GM12875 (cell line): ENCODE data around the gene ZNF598.

ENCODE experiments used
- H3K4me3 ChIP-seq: one replicate; pipeline ENCODE4 v1.5.1; 2011; ENCODE audit warnings: low read depth, low read length, control low read depth
- CTCF ChIP-seq: IDR thresholded peaks from 2 replicates; pipeline ENCODE4 v1.5.1; 2011; ENCODE audit warnings: low read depth, mild to moderate bottlenecking, control low read depth, inconsistent platforms, low read length, moderate library complexity, borderline replicate concordance; ENCODE audit not compliant: insufficient read depth

Gene ZNF598

GRCh38 chr16:1975432-1976215 lies 34.0 kb downstream of the ZNF598 start:
- H3K4me3 ChIP-seq = no peak overlapping the region
- TF ChIP-seq CTCF = no peak

GRCh38 chr16:1974157-1975070 lies 35.2 kb downstream of the ZNF598 start:
- no peak for TF ChIP-seq CTCF
- no peak overlapping the region for H3K4me3 ChIP-seq

- no peak for TF ChIP-seq CTCF
- no peak overlapping the region for H3K4me3 ChIP-seq
These were observed 36.0 kb downstream of the ZNF598 start for GRCh38 chr16:1973461-1974156.

GRCh38 chr16:1972490-1972877 lies 37.1 kb downstream of the ZNF598 start:
- H3K4me3 ChIP-seq = peak overlapping the region; percentile 98
- no peak for TF ChIP-seq CTCF

- H3K4me3 ChIP-seq = peak within 1 kb of the TSS; percentile 98
- no peak for TF ChIP-seq CTCF
These were observed 37.7 kb downstream of the ZNF598 start, which contains the start of gene TBL3 for GRCh38 chr16:1971796-1972489. Gene TBL3 (plus strand): TSS chr16:1972053. CDS start chr16:1972165, 112 bp downstream.

- H3K4me3 ChIP-seq = no peak overlapping the region
- TF ChIP-seq CTCF = no peak
These were observed 41.3 kb downstream of the ZNF598 start for GRCh38 chr16:1968146-1968953.
